Urothelium cell line (cell line): ENCODE measurements around the gene SERPINA12.

Source experiments
- DNase-seq: peaks from one replicate; pipeline ENCODE4 v3.0.0; 2011; ENCODE audit warnings: low spot score, mixed read lengths
- FAIRE-seq: peaks from 2 replicates; lab custom pipeline; 2011; peaks lifted over from hg19 to GRCh38; lab: Jason Lieb, UNC

SERPINA12 gene, protein sequence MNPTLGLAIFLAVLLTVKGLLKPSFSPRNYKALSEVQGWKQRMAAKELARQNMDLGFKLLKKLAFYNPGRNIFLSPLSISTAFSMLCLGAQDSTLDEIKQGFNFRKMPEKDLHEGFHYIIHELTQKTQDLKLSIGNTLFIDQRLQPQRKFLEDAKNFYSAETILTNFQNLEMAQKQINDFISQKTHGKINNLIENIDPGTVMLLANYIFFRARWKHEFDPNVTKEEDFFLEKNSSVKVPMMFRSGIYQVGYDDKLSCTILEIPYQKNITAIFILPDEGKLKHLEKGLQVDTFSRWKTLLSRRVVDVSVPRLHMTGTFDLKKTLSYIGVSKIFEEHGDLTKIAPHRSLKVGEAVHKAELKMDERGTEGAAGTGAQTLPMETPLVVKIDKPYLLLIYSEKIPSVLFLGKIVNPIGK

DNA sequence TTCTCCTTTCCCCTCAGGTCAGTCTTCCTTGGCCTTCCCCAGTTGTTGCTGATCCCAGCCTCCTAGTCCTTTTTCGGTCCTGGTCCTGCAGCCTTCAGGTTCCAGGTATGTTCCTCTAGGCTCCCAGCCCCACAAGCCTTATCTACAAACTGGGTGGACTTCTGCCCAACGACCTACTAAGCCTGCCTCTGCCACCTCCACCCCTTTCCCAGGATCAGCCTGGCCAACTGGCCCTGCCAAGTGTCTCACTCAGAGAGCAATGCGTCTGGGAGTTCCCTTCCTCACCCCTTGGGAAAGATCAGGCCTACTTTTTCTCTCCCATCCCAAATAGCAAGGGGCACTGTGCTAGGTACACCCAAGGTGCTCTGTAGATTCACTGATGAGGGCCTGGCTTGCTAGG, at the start of gene SERPINA12:
Gene SERPINA12 (minus strand): TSS at position 114 of the 400 bp plus-strand sequence. CDS start 11,072 bp downstream, outside the sequence.
- FAIRE-seq = no peak
- DNase-seq = no peak

GRCh38 chr14:94558842-94559241, 49.6 kb upstream of the SERPINA12 start:
- no peak for FAIRE-seq
- no peak for DNase-seq

- FAIRE-seq (no peak), DNase-seq (no peak)
These were observed 48.1 kb upstream of the SERPINA12 start for GRCh38 chr14:94557327-94557726.

DNA sequence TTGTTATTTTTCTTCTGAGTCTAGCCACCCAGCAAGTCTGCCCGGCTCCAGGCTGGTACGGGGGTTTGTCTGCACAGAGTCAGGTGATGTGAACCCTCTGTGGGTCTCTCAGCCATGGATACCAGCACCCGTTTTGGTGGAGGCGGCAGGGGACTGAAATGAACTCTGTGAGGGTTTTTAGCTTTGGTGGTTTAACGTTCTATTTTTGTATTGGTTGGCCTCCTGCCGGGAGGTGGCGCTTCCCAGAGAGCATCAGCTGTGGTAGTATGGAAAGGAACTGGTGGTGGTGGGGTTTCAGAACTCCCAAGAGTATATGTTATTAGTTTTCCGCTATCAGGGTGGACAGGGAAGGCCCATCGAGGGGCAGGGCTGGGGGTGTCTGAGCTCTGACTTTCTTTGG, 46.7 kb upstream of the SERPINA12 start:
- no peak for FAIRE-seq

GRCh38 chr14:94550041-94550440, 40.8 kb upstream of the SERPINA12 start:
- no peak for DNase-seq
- no peak for FAIRE-seq

More for the DNA sequence above, 46.7 kb upstream of the SERPINA12 start:
- no peak for DNase-seq

DNA sequence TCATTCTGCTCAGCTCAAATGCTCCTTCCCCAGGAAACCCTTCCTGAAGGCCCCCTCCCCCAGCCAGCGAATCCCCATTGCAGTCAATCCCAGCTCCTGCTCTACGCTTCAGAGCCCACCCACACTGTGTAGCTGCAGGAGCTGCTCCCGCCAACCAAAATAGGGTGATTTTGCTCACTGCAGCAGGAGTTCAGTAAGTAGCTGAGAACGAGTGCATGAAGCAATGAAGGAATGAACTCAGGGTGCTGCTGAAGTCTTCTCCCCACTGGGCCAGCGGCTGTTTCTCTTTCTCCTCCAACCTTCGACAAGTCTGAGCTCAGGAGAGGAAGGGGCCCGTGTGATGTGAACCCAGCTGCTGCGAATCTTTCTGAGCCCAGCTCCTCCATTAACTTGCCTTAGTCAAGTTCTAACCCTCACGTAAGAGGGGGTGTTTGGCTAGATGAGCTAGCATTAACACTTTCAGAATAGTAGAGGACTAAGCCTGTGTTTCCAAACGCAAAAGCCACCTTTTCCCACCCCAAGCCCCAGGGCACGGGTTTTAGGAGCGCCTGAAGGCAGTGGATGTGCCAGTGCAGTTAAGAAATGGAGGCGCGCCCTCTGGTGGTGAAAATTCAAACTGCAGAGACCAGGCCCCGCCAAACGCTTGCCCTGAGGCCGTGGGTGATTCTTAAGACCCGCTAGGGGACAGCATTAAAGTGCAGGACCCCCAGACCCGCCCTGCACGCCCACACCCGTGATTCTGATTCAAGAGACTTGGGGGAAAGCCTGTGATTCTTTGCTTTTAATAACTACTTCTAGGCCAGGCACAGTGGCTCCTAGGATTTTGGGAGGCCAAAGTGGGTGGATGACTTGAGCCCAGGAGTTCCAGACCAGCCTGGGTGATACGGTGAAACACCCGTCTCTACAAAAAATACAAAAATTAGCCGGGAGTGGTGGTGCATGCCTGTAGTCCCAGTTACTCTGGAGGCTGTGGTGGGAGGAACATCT, 40.0 kb upstream of the SERPINA12 start:
- DNase-seq (peak; percentile 61), FAIRE-seq (no peak)

GRCh38 chr14:94548131-94548998, 39.1 kb upstream of the SERPINA12 start:
- no peak for FAIRE-seq
- DNase-seq = no peak

DNA sequence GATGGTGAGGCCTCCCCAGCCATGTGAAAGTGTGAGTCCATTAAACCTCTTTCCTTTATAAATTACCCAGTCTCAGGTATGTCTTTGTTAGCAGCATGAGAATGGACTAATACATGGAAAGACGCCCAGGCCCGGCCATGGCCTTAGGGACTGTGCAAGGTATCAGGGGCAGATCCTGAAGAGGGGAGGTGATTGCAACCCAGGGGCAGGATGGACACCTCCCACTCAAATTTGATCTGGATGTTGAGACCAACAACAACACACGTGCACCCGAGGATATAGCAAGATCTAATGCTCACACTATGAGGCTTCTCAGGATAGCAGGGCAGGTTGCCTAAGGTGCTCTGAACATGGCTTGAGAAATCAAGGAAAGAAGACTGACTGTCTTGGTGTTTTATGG, 38.5 kb upstream of the SERPINA12 start:
- FAIRE-seq (no peak), DNase-seq (no peak)

GRCh38 chr14:94547151-94547680, 37.9 kb upstream of the SERPINA12 start:
- FAIRE-seq = no peak

GRCh38 chr14:94545131-94545841, 36.0 kb upstream of the SERPINA12 start:
- FAIRE-seq (no peak), DNase-seq (no peak)

More at GRCh38 chr14:94547151-94547680, 37.9 kb upstream of the SERPINA12 start:
- DNase-seq = no peak

- DNase-seq (no peak), FAIRE-seq (no peak)
These were observed 35.5 kb upstream of the SERPINA12 start for GRCh38 chr14:94544726-94545125.

DNA sequence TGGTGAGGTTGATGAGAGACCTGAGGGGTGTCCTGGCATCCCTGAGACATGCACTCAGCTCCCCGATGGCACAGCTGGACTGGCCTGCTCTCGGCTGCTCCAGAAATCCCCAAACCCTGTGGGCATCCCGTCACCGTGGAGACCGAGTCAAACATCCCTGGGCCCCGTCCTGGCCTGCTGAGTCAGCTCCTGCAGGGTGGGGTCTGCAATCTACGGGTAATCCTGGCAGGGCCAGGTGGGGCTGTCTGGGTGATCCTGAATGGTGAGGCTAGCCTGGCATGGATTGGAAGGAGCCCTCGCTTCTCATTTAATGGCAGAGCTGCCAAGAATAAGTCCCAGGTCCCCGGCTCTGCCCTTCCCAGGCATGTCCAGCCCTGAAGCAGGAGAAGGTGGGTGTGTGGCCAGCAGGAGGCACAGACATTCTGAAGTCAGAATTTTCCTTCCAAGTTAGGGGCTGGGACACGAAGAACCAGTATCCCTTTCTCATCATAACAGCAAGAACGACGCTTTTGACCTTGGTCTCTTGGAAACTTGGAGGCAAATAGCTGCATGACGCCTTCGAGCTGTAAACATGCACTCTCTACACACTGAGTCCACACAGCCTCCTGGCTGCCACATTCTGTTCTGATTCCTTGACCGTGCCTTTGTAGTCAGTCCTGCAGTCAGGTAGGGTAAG, 34.3 kb upstream of the SERPINA12 start:
- DNase-seq (no peak), FAIRE-seq (no peak)

- FAIRE-seq = no peak
These were observed 33.7 kb upstream of the SERPINA12 start for GRCh38 chr14:94542811-94543440.

GRCh38 chr14:94542111-94542810, 33.0 kb upstream of the SERPINA12 start:
- peak; percentile 41 for DNase-seq

More at GRCh38 chr14:94542811-94543440, 33.7 kb upstream of the SERPINA12 start:
- no peak for DNase-seq

DNA sequence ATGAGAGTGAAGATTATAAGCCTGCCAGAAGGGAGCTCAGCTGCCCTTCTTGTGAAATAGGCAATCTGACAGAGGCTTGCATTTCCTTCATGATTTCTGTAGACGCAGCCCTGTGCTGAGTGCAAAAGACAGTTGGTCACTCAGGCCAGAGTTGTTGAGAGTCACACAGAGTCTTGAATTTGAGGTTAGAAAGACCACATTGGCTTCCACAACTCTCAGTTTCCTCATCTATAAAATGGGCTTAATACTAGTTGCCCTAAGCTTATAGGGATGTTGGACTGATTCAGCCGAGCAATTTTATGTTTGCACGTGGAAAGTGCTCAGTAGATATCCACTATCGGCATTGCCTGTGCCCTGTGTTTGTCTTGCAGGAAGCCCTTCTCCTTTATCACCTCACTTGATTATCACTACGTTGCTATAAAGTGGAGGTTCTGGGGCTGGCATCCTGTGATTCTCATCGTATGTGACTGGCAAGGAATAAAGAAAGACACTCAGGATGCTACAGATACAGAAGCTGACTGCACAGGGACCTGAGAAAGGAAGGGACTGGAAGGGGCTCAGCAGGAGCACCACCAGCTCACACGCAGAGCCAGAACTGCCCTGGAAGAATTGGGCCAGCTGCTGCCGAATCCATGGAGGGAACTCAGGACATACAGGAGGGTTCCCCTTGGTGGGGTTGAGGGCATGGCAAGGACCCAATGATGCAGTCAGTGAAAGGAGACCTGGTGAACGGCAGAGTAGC, 32.1 kb upstream of the SERPINA12 start:
- no peak for FAIRE-seq
- no peak for DNase-seq

More at GRCh38 chr14:94542111-94542810, 33.0 kb upstream of the SERPINA12 start:
- FAIRE-seq = no peak

DNA sequence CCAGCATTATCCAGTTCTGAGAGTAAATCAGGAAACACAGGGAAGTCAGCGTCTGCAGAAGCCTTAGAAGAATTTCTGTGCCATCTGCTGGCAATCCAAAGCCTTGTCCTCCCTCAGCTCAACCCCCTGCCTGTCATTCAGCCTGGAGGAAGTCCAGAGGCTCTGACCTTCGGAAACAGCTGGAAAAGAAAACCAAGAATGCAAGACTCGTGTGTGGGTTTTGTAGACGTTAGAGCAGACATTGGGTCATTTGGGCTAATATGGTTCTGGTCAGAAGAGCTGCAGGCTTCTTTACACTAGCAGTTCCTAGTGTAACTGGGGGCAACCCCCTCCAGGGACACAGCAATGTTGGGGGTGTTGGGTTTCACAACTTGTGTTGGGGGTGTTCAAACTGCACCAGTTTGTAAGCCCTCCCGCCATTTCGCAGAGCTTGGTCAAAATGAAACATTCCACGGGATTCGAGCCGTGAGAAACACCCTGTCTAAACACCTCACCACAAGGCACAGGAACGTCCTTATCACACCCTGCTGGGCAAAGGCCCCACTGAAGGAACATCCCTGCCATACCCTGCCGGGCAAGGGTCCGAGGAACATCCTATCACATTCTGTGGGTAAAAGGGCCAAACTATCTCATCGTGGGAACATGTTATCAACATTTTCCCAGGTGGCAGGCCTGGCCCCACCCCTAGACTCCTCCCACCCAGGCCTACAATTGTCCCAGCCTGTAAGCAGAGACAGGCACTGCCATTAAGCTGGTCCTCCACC, 30.9 kb upstream of the SERPINA12 start:
- FAIRE-seq (no peak), DNase-seq (no peak)
